Testis (tissue), 3 donors: ENCODE data around the gene MMP11. TPM values are rescaled to one million over a fixed set of nuclear protein-coding genes. Genes with fewer than 3 reads are reported as not detected.

Experiments used
- DNase-seq: peaks from one replicate; pipeline ENCODE4 v3.0.0-alpha.2; 2019
- H3K27ac ChIP-seq, 2 donors: fragments of 200-600 bp; sonication (generic); one replicate each; pipeline ENCODE4 v1.5.1; 2019
- H3K27me3 ChIP-seq: fragments of 200-600 bp; sonication (generic); one replicate; pipeline ENCODE4 v1.5.1; 2019
- H3K36me3 ChIP-seq: fragments of 200-600 bp; sonication (generic); one replicate; pipeline ENCODE4 v1.5.1; 2017; ENCODE audit warnings: low read depth; ENCODE audit errors: missing control alignments
- H3K4me1 ChIP-seq: fragments of 200-600 bp; sonication (generic); one replicate; pipeline ENCODE4 v1.5.1; 2019
- H3K4me3 ChIP-seq, 2 donors: fragments of 200-600 bp; sonication (generic); one replicate each; pipeline ENCODE4 v1.5.1; 2017 to 2019
- H3K9me3 ChIP-seq: fragments of 200-600 bp; sonication (generic); one replicate; pipeline ENCODE4 v1.5.1; 2017
- POLR2A ChIP-seq: fragments of 450-650 bp; IDR thresholded peaks from one replicate; pipeline ENCODE4 v1.6.1; 2017; ENCODE audit warnings: antibody characterized with exemption, mild to moderate bottlenecking, moderate library complexity
- WGBS, 2 donors: methylation state at CpG; one replicate each; pipeline ENCODE4 v1.1.5; 2018; 5-methylcytosine and 5-hydroxymethylcytosine counted together
- intact Hi-C: fragments of 100-400 bp; cut with DNase I; formaldehyde crosslinking; loops from one replicate; pipeline ENCODE4 v1.15.1; 2023; ENCODE audit warnings: low total_unique reads
- polyA plus RNA-seq: library from polyadenylated mRNA; stranded (reverse); fragments of 350-450 nt; fragmentation: Illumina TruSeq; extraction: RNeasy Lipid Tissue Mini Kit (QIAGEN cat#74804); gene quantifications from one replicate; pipeline ENCODE4 v1.2.3, GENCODE V29; 2014; ENCODE audit warnings: low read depth, low replicate concordance; ENCODE audit not compliant: insufficient read depth
- total RNA-seq, 2 donors: library from RNA; depleted of rRNA; stranded (reverse); fragments of >200 nt; gene quantifications; one replicate each; pipeline ENCODE4 v1.2.3, GENCODE V29; 2016
- TF ChIP-seq, protein P1 (sequence below), 3 experiments: fragments of 450-650 bp in 2 of 3; fragments of 200-600 bp in 1 of 3; sonication (generic) in 1 of 3; IDR thresholded peaks; one replicate each; pipeline ENCODE4 v1.5.1; 2016 to 2019; ENCODE audit warnings: antibody characterized with exemption in 3 of 3, mild to moderate bottlenecking in 2 of 3, moderate library complexity in 1 of 3

Gene MMP11
- total and polyA plus RNA-seq, 3 donors from 2014 or later, result 13.6 to 36.1 (median 32.4) TPM

DNA sequence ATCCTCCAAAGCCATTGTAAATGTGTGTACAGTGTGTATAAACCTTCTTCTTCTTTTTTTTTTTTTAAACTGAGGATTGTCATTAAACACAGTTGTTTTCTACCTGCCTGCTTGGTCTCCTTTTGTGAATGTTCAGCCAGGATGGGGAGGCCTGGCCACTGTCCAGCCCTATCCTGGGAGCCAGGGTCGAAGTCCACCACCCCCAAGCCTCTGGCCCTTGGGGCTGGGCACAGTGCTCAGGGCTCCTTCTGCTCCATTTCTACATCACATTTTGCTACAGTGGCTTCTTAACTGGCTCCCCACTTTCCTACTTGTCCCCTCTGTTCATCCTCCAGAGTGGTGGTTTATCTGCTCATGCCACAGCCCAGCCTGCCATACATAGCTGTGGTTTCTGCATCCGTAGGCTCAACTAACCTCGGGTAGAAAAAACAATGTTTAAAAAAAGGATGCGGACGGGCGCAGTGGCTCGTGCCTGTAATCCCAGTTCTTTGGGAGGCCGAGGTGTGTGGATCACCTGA, 11.6 kb downstream of the MMP11 start:
- H3K4me1 ChIP-seq, result peaks cover 21% of the 10 kb centered on the region
- 79 to 82% methylated on average over 8 of the region's 8 CpGs for WGBS, 2 donors
- no peaks in the 10 kb centered on the region for H3K9me3 ChIP-seq
- DNase-seq, result no peak
- no peak overlapping the region for H3K27ac ChIP-seq
- H3K36me3 ChIP-seq, result no peaks in the 10 kb centered on the region
- TF ChIP-seq, protein P1, sequence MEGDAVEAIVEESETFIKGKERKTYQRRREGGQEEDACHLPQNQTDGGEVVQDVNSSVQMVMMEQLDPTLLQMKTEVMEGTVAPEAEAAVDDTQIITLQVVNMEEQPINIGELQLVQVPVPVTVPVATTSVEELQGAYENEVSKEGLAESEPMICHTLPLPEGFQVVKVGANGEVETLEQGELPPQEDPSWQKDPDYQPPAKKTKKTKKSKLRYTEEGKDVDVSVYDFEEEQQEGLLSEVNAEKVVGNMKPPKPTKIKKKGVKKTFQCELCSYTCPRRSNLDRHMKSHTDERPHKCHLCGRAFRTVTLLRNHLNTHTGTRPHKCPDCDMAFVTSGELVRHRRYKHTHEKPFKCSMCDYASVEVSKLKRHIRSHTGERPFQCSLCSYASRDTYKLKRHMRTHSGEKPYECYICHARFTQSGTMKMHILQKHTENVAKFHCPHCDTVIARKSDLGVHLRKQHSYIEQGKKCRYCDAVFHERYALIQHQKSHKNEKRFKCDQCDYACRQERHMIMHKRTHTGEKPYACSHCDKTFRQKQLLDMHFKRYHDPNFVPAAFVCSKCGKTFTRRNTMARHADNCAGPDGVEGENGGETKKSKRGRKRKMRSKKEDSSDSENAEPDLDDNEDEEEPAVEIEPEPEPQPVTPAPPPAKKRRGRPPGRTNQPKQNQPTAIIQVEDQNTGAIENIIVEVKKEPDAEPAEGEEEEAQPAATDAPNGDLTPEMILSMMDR (IDR thresholded peaks at IDR 0.05), result no peak
- TF ChIP-seq POLR2A, result no peak
- no peak overlapping the region for H3K4me3 ChIP-seq
- intact Hi-C loops, result no loop called here
- H3K27me3 ChIP-seq, result no peaks in the 10 kb centered on the region

DNA sequence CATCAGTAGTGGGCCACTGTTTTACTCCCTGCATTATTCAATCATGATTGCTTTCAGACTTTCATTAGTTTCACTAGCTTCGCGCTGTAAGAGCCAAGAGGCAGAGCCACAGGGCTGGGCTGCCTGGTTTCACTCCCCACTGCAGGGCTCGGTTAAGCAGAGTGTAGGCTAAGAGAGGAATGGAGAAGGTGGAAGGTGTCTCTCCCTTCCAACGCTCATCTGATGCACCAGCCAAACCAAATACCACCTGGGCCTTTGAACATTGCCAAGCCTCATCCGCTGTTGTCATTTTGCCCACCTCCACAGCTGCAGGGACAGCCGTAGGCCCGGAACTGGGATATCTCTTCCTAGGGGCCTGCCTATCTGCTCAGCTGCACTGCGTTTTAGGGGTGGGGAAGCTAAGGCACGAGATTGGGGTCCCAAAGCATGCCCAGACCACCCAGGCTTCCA, 13.6 kb downstream of the MMP11 start:
- no peak for DNase-seq
- Histone ChIP-seq H3K4me1 (peaks cover 41% of the 10 kb centered on the region), H3K27ac (peak overlapping the region; percentile 99 to 100), H3K27me3 (no peaks in the 10 kb centered on the region), H3K36me3 (no peaks in the 10 kb centered on the region), H3K4me3 (peak overlapping the region; percentile 97), H3K9me3 (no peaks in the 10 kb centered on the region)
- TF ChIP-seq, protein P1 (IDR thresholded peaks at IDR 0.05), result no peak
- no peak for TF ChIP-seq POLR2A
- intact Hi-C loops, result no loop called here
- 16 to 24% methylated on average over 9 of the region's 9 CpGs for WGBS, 2 donors

DNA sequence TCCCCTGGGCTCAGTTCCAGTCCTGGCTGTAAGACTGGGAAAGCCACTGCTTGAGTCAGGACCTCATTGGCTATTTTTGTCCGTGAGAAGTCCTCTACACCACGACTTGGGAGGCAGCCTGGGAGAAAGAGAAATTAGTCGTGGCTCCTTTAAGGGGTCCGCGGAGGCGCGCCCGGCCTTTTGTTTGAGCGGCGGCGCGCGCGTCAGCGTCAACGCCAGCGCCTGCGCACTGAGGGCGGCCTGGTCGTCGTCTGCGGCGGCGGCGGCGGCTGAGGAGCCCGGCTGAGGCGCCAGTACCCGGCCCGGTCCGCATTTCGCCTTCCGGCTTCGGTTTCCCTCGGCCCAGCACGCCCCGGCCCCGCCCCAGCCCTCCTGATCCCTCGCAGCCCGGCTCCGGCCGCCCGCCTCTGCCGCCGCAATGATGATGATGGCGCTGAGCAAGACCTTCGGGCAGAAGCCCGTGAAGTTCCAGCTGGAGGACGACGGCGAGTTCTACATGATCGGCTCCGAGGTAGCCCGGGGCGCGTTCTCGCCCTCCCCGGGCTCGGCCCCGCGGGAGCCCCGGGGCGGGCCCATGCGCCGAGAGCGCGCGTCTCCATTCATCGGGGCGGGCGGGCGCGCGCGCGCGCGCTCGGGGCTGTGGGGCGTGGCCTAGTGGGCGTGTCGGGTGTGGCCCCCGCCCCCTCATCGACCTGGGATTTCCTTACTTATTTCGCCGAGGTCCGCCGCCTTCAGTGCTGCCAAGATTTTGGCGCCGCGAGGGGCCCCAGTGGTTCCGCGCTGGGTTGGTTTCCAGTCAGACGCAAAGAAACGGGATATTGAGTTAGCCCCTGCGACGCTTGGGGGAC, 14.3 kb downstream of the MMP11 start, which contains the start of gene SMARCB1:
SMARCB1 (plus strand) TSS at position 215 of the 848 bp plus-strand sequence; CDS start at position 419, 204 bp downstream.
- peak; percentile 96 for DNase-seq
- H3K9me3 ChIP-seq, result no peaks in the 10 kb centered on the region
- intact Hi-C loops, result no loop called here
- TF ChIP-seq, protein P1 (IDR thresholded peaks at IDR 0.05), result no peak
- peak; percentile 18 for TF ChIP-seq POLR2A
- H3K36me3 ChIP-seq, result no peaks in the 10 kb centered on the region
- peak within 1 kb of the TSS; percentile 97 for H3K4me3 ChIP-seq
- peaks cover 48% of the 10 kb centered on the region for H3K4me1 ChIP-seq
- H3K27me3 ChIP-seq, result no peaks in the 10 kb centered on the region
- peak within 1 kb of the TSS; percentile 99 to 100 for H3K27ac ChIP-seq
- 0 to 1% methylated on average over 25 to 71 of the region's 97 CpGs for WGBS, 2 donors

DNA sequence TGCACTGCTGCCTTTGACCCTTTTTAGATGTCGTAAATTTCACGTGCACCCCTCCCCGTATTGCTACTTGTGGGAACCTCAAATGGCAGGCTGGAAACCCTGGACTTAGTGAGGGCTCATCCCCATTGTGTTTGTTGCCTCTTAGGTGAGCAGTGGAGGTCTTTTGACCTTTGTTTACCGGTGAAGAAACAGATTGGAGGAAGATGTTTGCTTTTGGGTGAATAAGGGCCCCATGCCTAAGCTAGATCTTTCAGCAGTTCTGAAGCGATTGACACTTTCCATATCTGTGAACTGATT, 14.9 kb downstream of the MMP11 start:
- H3K36me3 ChIP-seq, result no peaks in the 10 kb centered on the region
- DNase-seq, result no peak
- H3K27me3 ChIP-seq, result no peaks in the 10 kb centered on the region
- H3K4me1 ChIP-seq, result peaks cover 50% of the 10 kb centered on the region
- peak overlapping the region; percentile 97 for H3K4me3 ChIP-seq
- 0 to 2% methylated on average over 5 of the region's 5 CpGs for WGBS, 2 donors
- TF ChIP-seq POLR2A, result no peak
- TF ChIP-seq, protein P1 (IDR thresholded peaks at IDR 0.05), result no peak
- H3K9me3 ChIP-seq, result no peaks in the 10 kb centered on the region
- H3K27ac ChIP-seq, result peak overlapping the region; percentile 99 to 100
- intact Hi-C loops, result no loop called here
